Liver (tissue), 9 donors: Measurements from ENCODE around the gene PALD1. TPM values are rescaled to one million over a fixed set of nuclear protein-coding genes. Genes with fewer than 3 reads are reported as not detected.

Experiments
- DNase-seq: peaks from one replicate; pipeline ENCODE4 v3.0.0-alpha.2; 2017; ENCODE audit warnings: low spot score
- H3K27ac ChIP-seq, 2 donors: one replicate each; pipeline ENCODE4 v1.7.0; 2013; ENCODE audit warnings: inconsistent platforms in 2 of 2, low read length in 2 of 2, control low read depth in 1 of 2, low read depth in 1 of 2, mild to moderate bottlenecking in 1 of 2
- H3K27me3 ChIP-seq, 4 donors: one replicate each; pipeline versions ENCODE4 v1.6.1 to v1.7.0; 2013; ENCODE audit warnings: low read length in 3 of 4, inconsistent platforms in 1 of 4, mild to moderate bottlenecking in 1 of 4, moderate library complexity in 1 of 4; ENCODE audit not compliant: control insufficient read depth in 4 of 4, insufficient read depth in 4 of 4
- H3K36me3 ChIP-seq, 4 donors: one replicate each; pipeline versions ENCODE4 v1.6.1 to v1.7.0; 2013; ENCODE audit warnings: low read length in 3 of 4, mild to moderate bottlenecking in 3 of 4, low read depth in 1 of 4, moderate library complexity in 1 of 4; ENCODE audit not compliant: control insufficient read depth in 4 of 4, insufficient read depth in 3 of 4
- H3K4me1 ChIP-seq, 4 donors: one replicate each; pipeline versions ENCODE4 v1.6.1 to v1.7.0; 2013; ENCODE audit warnings: low read length in 3 of 4, mild to moderate bottlenecking in 3 of 4, moderate library complexity in 1 of 4; ENCODE audit not compliant: control insufficient read depth in 4 of 4, insufficient read depth in 4 of 4
- H3K4me3 ChIP-seq, 3 donors: one replicate each; pipeline versions ENCODE4 v1.6.1 to v1.7.0; 2013; ENCODE audit warnings: low read length in 3 of 3, control low read depth in 1 of 3, low read depth in 1 of 3, mild to moderate bottlenecking in 1 of 3
- H3K9ac ChIP-seq, 2 donors: one replicate each; pipeline ENCODE4 v1.7.0; 2013; ENCODE audit warnings: low read length in 2 of 2, mild to moderate bottlenecking in 2 of 2, moderate library complexity in 2 of 2, control low read depth in 1 of 2, low read depth in 1 of 2
- H3K9me3 ChIP-seq, 4 donors: one replicate each; pipeline versions ENCODE4 v1.6.1 to v1.7.0; 2013; ENCODE audit warnings: low read length in 3 of 4; ENCODE audit not compliant: control insufficient read depth in 4 of 4
- EGR1 ChIP-seq, 2 donors: IDR thresholded peaks; 2 replicates each; pipeline ENCODE4 v1.6.1; 2016 to 2018; ENCODE audit warnings: antibody characterized with exemption in 2 of 2, low read depth in 2 of 2
- FOXA1 ChIP-seq: IDR thresholded peaks from 2 replicates; pipeline ENCODE4 v1.6.1; 2016; ENCODE audit warnings: antibody characterized with exemption
- HNF4G ChIP-seq: IDR thresholded peaks from 2 replicates; pipeline ENCODE4 v1.6.1; 2016; ENCODE audit warnings: antibody characterized with exemption
- NR2F2 ChIP-seq: IDR thresholded peaks from 2 replicates; pipeline ENCODE4 v1.6.1; 2016; ENCODE audit warnings: antibody characterized with exemption
- RAD21 ChIP-seq, 2 donors: IDR thresholded peaks; 2 replicates each; pipeline ENCODE4 v1.6.1; 2016; ENCODE audit warnings: antibody characterized with exemption in 2 of 2, mild to moderate bottlenecking in 2 of 2
- RXRA ChIP-seq, 2 donors: IDR thresholded peaks; 2 replicates each; pipeline ENCODE4 v1.6.1; 2017 to 2018; ENCODE audit warnings: antibody characterized with exemption in 2 of 2, mild to moderate bottlenecking in 1 of 2
- SP1 ChIP-seq: IDR thresholded peaks from 2 replicates; pipeline ENCODE4 v1.6.1; 2018; ENCODE audit warnings: antibody characterized with exemption, mild to moderate bottlenecking
- TAF1 ChIP-seq: conservative IDR thresholded peaks from 2 replicates; pipeline ENCODE4 v1.6.1; 2016; ENCODE audit warnings: antibody characterized with exemption, mild to moderate bottlenecking
- YY1 ChIP-seq: IDR thresholded peaks from 2 replicates; pipeline ENCODE4 v1.6.1; 2016; ENCODE audit warnings: antibody characterized with exemption, mild to moderate bottlenecking
- WGBS: extraction: QIAGEN DNeasy Blood & Tissue Kit; methylation state at CpG from one replicate; pipeline ENCODE4 v1.1.7; 2013; 5-methylcytosine and 5-hydroxymethylcytosine counted together
- polyA plus RNA-seq, 2 donors: library from polyadenylated mRNA; stranded (reverse) in 1 of 2; unstranded in 1 of 2; fragments of 200-250 nt in 1 of 2; fragments of >200 nt in 1 of 2; fragmentation: Nextera tagmentation in 1 of 2; extraction: Ambion mirVana in 1 of 2; gene quantifications; one replicate each; pipeline versions ENCODE4 v1.2.1 to v1.2.3, GENCODE V29; 2013 to 2015
- total RNA-seq, 2 donors: library from RNA; depleted of rRNA; stranded (reverse); fragments of >200 nt; gene quantifications; one replicate each; pipeline ENCODE4 v1.2.3, GENCODE V29; 2014
- TF ChIP-seq, protein P1 (sequence below): IDR thresholded peaks from 2 replicates; pipeline ENCODE4 v1.6.1; 2016; ENCODE audit warnings: antibody characterized with exemption
- TF ChIP-seq, protein P2 (sequence below): IDR thresholded peaks from 2 replicates; pipeline ENCODE4 v1.6.1; 2016; ENCODE audit warnings: antibody characterized with exemption, mild to moderate bottlenecking
- TF ChIP-seq, protein P3 (sequence below): fragments of 150-350 bp; IDR thresholded peaks from 2 replicates; pipeline ENCODE4 v1.5.1; 2017; ENCODE audit warnings: improper control_type of control experiment, low read depth, low read length; ENCODE audit not compliant: missing input control
- TF ChIP-seq, protein P4 (sequence below): IDR thresholded peaks from 2 replicates; pipeline ENCODE4 v1.6.1; 2016; ENCODE audit warnings: antibody characterized with exemption
- donor health status: healthy.
- donor health status: healthy.
- donor health status: healthy.
- donor health status: healthy.
- donor health status: healthy.

Gene PALD1
- total and polyA plus RNA-seq, 4 donors: 0.72 to 4.2 (median 1.4) TPM

DNA sequence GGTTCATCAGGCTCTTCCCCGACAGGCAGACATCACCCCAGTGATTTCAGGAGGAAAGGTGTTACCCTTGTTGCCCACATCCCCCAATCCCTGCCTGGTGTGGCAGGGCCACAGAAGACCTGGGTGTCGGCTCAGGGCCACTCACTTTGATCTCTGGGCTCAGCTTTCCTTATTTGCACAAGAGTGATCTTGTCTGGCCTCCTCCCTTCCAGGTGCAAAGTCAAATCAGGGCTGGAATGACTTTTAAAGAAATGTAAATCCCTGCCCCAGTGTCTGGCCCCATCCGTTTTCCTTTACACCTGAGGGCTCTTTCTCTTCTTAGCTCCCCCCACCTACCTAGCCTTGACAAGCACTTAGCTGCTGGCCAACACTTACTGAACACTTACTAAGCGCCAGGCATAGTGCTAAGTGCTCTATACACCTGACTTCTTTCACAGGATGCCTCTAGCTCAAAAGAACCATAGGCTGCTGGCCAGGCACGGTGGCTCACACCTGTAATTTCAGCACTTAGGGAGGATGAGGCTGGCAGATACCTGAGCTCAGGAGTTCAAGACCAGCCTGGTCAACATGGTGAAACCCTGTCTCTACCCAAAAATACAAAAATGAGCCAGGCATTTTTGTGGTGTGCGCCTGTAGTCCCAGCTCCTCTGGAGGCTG lies 36.1 kb upstream of the PALD1 start:
- Histone ChIP-seq H3K9ac (no peak overlapping the region), H3K27me3 (peaks cover 3 to 7% (median 5%) of the 10 kb centered on the region in 4 donors), H3K9me3 (no peaks in the 10 kb centered on the region), H3K4me3 (no peak overlapping the region), H3K27ac (no peak overlapping the region), H3K36me3 (no peaks in the 10 kb centered on the region), H3K4me1 (peaks cover 3 to 18% (median 16%) of the 10 kb centered on the region in 4 donors)
- no peak for DNase-seq
- 62% methylated on average over 6 of the region's 6 CpGs for WGBS
- TF ChIP-seq HNF4G (no peak), FOXA1 (no peak), RXRA (IDR thresholded peaks at IDR 0.05) (no peak), YY1 (no peak), SP1 (no peak), RAD21 (IDR thresholded peaks at IDR 0.05) (no peak), TAF1 (no peak), EGR1 (IDR thresholded peaks at IDR 0.05; ENCODE audit: low read depth in 2 of 2) (no peak)
- TF ChIP-seq, protein P1, sequence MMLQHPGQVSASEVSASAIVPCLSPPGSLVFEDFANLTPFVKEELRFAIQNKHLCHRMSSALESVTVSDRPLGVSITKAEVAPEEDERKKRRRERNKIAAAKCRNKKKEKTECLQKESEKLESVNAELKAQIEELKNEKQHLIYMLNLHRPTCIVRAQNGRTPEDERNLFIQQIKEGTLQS: no peak
- TF ChIP-seq, protein P2, sequence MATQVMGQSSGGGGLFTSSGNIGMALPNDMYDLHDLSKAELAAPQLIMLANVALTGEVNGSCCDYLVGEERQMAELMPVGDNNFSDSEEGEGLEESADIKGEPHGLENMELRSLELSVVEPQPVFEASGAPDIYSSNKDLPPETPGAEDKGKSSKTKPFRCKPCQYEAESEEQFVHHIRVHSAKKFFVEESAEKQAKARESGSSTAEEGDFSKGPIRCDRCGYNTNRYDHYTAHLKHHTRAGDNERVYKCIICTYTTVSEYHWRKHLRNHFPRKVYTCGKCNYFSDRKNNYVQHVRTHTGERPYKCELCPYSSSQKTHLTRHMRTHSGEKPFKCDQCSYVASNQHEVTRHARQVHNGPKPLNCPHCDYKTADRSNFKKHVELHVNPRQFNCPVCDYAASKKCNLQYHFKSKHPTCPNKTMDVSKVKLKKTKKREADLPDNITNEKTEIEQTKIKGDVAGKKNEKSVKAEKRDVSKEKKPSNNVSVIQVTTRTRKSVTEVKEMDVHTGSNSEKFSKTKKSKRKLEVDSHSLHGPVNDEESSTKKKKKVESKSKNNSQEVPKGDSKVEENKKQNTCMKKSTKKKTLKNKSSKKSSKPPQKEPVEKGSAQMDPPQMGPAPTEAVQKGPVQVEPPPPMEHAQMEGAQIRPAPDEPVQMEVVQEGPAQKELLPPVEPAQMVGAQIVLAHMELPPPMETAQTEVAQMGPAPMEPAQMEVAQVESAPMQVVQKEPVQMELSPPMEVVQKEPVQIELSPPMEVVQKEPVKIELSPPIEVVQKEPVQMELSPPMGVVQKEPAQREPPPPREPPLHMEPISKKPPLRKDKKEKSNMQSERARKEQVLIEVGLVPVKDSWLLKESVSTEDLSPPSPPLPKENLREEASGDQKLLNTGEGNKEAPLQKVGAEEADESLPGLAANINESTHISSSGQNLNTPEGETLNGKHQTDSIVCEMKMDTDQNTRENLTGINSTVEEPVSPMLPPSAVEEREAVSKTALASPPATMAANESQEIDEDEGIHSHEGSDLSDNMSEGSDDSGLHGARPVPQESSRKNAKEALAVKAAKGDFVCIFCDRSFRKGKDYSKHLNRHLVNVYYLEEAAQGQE: no peak

DNA sequence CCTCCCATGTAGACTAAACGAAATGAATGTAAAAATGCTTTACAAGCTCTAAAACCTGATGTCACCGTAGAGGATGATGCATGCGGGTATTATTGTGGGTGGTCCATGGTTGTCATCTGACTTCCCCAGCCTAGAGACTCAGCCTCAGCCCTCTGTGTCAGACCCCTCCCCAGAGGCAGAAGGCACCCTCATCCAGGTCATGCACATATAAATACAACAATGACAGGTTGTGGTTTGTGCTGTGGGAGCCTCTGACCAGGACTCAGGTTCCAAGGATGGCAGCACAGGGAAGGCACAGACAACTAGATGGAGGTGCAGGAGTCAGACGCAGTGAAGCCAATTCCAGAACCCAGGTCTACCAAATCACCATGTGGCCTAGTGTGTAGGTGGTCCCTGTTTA lies 33.8 kb upstream of the PALD1 start:
- Histone ChIP-seq H3K9me3 (no peaks in the 10 kb centered on the region), H3K4me1 (peaks cover 3 to 18% (median 16%) of the 10 kb centered on the region in 4 donors), H3K36me3 (no peaks in the 10 kb centered on the region), H3K27ac (no peak overlapping the region), H3K4me3 (no peak overlapping the region), H3K27me3 (peaks cover 3 to 7% (median 5%) of the 10 kb centered on the region in 4 donors), H3K9ac (no peak overlapping the region)
- TF ChIP-seq, protein P3, sequence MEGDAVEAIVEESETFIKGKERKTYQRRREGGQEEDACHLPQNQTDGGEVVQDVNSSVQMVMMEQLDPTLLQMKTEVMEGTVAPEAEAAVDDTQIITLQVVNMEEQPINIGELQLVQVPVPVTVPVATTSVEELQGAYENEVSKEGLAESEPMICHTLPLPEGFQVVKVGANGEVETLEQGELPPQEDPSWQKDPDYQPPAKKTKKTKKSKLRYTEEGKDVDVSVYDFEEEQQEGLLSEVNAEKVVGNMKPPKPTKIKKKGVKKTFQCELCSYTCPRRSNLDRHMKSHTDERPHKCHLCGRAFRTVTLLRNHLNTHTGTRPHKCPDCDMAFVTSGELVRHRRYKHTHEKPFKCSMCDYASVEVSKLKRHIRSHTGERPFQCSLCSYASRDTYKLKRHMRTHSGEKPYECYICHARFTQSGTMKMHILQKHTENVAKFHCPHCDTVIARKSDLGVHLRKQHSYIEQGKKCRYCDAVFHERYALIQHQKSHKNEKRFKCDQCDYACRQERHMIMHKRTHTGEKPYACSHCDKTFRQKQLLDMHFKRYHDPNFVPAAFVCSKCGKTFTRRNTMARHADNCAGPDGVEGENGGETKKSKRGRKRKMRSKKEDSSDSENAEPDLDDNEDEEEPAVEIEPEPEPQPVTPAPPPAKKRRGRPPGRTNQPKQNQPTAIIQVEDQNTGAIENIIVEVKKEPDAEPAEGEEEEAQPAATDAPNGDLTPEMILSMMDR: no peak
- TF ChIP-seq TAF1 (no peak), HNF4G (no peak), NR2F2 (no peak), EGR1 (IDR thresholded peaks at IDR 0.05; ENCODE audit: low read depth in 2 of 2) (no peak)
- TF ChIP-seq, protein P4, sequence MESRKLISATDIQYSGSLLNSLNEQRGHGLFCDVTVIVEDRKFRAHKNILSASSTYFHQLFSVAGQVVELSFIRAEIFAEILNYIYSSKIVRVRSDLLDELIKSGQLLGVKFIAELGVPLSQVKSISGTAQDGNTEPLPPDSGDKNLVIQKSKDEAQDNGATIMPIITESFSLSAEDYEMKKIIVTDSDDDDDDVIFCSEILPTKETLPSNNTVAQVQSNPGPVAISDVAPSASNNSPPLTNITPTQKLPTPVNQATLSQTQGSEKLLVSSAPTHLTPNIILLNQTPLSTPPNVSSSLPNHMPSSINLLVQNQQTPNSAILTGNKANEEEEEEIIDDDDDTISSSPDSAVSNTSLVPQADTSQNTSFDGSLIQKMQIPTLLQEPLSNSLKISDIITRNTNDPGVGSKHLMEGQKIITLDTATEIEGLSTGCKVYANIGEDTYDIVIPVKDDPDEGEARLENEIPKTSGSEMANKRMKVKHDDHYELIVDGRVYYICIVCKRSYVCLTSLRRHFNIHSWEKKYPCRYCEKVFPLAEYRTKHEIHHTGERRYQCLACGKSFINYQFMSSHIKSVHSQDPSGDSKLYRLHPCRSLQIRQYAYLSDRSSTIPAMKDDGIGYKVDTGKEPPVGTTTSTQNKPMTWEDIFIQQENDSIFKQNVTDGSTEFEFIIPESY: no peak
- TF ChIP-seq, protein P2: no peak
- no peak for DNase-seq
- 94% methylated on average over 4 of the region's 4 CpGs for WGBS
